ENCODE data around the gene LAPTM5.

LAPTM5 gene

DNA sequence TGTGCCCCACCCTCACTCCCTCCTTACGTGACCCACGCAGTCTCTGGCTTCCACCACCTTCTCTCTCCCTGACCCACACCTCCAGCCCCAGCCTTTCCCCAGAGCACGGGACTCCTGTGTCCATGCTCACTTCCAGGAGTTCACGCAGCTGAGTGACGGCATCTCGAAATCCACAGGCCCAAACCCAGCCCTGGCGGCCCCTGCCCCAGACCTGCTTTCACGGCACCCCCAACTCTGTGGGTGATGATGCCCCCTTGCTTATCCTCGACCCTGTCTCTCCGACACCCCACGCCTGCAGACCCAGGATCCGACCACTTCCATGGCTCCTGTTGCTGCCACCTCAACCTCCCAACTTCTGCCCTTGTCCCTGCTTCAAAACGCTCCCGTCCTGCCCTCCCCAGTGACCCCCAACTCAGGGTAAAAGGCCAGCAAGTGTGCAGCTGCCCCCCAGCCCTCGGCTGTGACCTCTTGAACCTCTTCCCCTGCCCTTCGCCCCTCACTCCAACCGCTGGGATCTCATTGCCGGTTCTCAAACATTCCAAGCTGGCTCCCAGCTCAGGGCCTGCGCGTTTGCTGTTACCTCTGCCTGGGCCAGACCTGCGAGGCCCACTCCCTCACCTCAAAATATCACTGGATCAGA is 30.4 kb upstream of the LAPTM5 start:
- in situ Hi-C loops (cut with MboI; ENCODE audit: low sequenced_read_pairs) = no loop called here

DNA sequence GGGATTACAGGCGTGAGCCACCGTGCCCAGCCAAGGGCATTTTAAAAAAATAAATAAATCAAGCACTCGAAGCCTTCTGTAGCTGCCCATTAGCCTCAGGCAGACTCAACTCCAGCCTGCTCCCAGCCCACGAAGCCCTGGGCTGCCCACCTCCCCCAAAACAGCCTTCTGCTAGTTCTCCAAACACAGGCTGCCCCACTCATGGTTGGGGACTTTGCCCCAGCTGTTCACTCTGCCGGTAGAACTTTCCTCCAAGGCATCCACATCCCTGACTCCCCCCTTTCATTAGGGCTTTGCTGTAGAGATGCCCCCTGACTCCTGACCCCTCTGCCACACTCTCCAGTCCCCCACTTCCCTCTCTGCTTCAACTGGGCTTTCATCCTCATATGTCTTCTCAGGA is 29.7 kb upstream of the LAPTM5 start:
- in situ Hi-C loops (cut with MboI; ENCODE audit: low sequenced_read_pairs) = no loop called here

DNA sequence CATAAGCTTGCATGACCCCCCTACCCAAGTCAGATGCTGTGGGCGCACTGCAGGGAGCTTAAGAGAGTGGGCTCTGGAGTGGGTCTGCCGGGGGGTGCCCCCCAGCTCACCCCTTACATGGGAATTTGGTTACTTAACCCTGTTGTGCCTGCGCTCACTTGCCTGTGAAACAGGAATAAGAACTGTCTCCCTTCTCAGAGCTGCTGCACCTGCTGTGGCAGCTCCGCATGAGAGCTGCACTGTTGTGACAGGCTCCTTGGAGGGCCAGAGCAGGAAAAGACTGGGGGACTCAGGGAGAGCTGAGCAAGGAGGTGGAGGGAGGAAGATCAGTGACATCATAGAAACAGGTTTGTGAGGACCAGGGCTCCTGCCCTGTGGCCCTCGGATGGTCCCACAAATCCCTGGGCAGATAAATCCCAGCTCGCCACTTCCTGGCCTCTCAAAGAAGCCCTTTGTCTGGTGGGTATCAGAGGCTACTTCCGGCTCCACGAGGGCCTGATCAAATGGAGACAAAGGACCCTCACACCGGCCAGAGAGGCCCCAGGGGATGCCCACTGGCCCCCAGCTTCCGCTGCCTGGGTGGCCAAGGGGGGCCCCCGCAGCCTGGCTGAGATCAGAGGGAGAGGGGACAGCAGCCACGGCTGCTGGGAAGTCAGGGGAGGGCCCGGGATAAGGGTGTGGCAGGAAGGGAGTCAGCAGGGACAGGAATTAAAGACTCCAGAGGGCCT is 28.9 kb upstream of the LAPTM5 start:
- in situ Hi-C loops (cut with MboI; ENCODE audit: low sequenced_read_pairs) = no loop called here

DNA sequence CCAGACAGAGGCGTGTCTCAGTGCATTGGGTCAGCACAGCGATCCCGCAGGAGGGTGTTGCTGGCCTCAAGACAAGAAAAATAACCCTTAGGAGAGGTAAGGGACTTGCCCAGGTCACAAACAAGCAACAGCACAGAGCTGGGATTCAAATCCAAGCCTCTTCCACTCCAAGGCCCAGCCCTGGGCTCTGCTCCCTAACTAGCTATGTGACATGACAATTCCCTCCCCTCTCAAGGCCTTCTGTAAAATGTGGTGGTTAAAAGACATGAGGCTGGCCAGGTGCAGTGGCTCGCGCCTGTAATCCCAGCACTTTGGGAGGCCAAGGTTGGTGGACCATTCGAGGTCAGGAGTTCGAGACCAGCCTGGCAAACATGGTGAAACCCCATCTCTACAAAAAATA is 28.1 kb upstream of the LAPTM5 start:
- in situ Hi-C loops (cut with MboI; ENCODE audit: low sequenced_read_pairs) = no loop called here

DNA sequence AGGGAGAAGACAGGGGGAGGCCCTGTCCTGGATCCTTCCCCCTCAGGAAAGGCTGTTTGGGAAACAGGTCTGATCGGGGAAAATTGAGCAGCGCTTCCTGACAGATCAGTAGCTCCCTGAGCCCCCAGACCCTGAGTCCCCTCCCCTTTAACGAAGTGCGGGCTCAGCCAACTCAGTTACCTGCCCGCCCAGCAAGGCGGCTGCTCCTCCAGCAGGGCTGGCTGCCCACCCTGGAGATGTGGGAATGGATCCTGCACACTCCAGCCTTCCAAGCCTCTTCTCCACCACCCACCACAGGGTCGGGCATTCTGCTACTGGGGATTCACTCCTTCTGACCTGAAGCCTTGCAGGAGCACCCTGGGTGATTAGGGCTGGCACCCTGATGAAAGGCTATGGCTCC is 27.6 kb upstream of the LAPTM5 start:
- in situ Hi-C loops (cut with MboI; ENCODE audit: low sequenced_read_pairs) = no loop called here

DNA sequence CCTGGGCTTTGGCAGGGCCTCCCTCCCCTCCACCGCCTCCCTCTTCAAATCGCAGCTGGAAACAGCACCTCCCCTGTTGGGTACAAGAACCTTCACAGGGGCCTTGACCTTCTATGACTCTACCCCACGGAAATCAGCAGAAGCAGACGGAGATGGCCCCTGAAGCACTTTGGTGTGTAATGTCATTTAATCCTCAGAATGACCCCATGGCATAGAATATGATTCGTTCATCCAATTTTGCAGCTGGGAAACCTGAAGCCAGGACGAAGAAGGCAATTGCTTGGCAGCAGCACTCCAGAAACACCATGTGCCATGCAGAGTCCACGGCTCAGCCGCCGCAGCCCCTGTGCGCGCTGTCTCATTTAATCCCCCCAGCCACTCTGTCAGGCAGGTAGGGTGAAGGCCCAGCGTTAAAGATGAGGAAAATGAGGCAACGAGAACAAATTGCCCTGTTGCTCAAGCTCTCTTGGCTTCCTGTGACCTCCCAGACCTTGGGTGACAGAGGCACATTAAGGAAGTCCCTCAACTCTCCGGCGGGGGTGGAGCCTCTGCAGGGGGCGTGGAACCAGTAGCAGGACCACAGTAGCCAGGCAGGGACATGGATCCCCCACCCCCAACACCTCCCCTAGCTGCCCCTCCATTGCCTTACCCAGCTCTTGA is 25.8 kb upstream of the LAPTM5 start:
- in situ Hi-C loops (cut with MboI; ENCODE audit: low sequenced_read_pairs) = no loop called here

DNA sequence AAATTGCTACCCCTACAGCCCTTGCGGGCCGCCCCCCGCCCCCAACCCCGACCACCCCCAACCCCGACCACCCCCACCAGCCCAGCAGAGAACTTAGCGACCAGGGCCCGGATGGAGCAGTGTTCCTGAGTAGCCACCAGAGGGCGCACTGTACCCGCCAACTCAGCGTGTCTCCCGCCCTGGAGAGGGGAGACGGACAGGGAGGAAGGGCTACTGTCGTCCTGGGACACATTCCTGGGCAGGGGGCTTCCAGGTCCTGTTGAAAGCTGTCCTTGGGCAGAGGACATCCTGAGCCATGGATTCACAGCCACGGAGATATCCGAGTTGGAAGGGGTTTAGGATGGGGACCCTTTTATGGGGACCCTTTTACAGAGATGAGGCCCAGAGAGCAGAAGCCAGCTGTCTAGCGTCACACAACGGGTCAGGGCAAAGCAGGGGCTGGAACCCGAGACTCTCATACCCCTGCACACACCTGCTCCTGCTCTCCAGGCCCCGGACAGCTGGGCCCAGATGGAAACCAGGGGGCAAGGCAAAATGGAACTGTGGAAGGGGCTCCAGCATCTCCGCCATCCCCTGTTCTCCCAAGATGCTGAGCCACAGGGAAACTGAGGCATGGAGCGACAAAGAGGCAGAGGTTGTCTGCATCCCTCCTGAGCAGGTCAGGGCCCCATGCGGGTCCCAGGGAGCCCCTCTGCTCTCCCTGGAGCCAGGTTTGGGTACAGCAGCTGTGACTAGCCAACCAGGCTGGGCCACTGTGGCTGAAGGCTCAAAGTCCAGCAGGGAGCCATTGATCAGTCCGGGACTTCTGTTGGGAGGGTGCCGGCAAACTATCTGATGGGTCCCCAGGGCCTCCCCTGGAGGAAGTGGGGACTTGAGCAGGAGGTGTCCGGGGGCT is 25.0 kb upstream of the LAPTM5 start:
- in situ Hi-C loops (cut with MboI; ENCODE audit: low sequenced_read_pairs) = no loop called here

DNA sequence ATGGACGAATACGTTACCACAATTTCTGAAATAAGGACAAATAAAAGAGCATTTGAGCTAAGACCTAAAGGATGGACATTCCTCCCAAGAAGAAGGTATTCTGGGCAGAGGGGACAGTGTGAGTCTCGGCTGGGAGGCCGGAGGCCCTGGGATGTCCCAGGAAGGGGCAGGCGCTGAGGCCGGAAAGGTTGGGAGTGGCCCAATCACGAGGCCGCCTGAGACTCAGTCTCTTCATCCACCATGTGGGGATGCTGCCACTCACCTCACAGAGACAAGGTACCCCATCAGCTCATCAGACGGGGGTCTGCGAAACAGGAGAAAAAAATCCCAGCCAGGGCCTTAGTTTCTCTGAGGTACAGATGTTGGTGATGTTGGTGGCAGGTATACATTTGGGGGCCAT is 24.3 kb upstream of the LAPTM5 start:
- in situ Hi-C loops (cut with MboI; ENCODE audit: low sequenced_read_pairs) = no loop called here

DNA sequence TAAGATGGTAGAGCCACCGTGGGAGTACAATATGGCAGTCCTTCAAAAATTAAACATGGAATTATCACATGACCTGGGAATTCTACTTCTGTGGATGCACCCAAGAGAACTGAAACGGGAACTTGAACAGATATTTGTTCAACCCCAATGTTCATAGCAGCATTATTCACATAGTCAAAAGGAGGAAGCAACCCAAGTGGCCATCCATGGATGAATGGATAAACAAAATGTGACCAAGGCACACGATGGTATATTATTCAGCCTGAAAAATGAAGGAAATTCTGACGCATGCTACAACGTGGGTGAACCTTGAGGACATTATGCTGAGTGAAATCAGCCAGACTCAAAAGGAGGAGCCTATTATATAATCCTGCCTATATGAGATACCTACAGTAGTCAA is 22.8 kb upstream of the LAPTM5 start:
- in situ Hi-C loops (cut with MboI; ENCODE audit: low sequenced_read_pairs) = no loop called here

DNA sequence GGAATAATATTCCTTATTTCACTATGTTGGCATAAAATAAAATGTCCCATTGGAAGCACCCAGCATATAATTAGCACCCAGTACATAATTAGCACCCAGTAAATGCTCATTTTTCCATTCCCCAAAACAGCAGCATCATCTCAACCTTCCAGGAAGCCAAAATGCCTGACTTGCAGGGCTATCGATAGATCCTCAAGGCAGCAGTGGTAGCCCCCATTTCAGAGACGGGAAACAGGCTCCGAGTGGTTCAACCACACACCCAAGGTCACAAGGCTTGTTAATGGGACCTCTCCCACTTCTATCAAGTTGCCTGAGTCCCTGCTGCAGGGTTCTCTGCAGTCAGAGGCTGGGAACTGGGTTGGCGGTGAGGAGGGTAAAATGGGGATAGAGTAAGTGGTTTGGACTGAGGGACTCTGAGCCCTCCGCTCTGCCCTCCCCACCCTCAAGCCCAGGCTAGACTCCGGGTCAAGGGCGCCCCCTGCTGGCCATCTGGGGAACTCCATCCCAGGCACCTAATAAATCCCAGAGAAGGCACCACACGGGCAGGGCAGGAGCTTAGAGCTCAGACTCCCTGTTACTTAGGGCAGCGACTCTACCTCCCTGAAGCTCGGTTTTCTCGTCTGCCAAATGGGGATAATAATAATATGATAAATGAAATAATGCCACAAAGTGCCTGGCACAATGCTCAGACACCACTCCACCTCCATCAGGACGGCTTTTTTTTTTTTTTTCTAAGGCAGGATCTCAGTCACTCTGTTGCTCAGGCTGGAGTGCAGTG is 21.9 kb upstream of the LAPTM5 start:
- in situ Hi-C loops (cut with MboI; ENCODE audit: low sequenced_read_pairs) = no loop called here

DNA sequence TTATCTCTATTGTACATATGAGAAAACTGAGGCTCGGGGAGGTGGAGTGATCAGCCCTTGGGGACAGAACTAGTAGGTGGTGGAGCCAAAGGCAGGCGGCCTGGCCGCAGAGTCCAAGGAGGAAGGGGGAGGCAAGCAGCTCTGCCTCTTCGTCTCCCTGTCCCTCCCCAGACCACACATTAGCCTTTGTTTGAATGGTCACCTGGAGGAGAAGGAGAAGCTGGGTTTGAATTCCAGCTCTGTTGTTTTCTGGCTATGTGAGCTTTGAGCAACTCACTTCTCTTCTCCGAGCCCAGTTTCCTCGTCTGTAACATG is 21.4 kb upstream of the LAPTM5 start:
- in situ Hi-C loops (cut with MboI; ENCODE audit: low sequenced_read_pairs) = no loop called here

DNA sequence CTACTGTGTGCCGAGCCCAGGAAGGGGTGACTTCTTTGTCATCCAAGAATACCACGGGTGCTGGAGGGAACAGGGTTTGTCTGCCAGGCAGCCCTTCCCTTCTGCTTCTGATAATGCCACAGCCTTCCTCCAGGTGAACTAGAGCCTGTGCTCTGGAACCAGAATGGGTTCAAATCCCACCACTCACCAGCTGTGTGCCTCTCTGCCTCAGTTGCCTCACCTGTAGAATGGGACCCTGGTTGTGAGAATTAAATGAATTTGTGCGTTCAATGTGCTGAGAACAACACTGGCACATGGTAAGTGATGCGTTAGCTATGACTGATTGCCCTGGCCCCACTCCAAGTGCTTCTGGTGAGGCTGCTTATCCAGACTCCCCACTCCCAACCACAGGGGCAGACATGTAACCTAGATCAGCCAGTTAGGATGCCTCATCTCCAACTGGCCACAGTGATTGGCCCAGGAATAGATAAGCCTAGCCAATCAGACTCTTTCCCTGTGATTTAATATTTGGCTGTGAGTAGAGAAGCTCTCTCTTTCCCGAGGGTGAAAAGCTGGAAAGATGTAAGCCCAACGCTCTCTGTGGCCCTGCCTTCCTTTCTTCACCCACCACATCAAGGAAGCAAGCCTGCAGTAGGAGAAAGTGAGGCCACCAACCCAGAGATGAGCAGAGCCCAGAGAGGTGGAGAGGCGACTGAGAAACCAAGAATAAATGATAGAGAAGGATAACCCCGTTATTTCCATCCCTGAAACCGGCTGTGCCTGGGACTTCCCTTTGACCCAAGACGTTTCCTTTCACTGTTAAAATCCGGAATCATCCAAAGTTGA is 20.8 kb upstream of the LAPTM5 start:
- in situ Hi-C loops (cut with MboI; ENCODE audit: low sequenced_read_pairs) = no loop called here

DNA sequence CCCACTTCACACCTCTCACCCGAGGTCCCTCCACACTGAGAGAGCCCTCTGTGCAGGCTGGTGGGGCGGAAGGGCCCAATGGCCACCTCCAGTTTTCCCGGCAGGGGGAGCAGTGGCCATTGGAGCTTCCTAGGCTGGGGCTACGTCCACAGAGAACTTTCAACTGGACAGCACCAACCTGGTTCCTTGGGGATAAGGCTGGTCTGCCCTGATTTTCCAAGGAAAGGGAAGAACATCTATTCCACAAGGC is 20.3 kb upstream of the LAPTM5 start:
- in situ Hi-C loops (cut with MboI; ENCODE audit: low sequenced_read_pairs) = no loop called here

DNA sequence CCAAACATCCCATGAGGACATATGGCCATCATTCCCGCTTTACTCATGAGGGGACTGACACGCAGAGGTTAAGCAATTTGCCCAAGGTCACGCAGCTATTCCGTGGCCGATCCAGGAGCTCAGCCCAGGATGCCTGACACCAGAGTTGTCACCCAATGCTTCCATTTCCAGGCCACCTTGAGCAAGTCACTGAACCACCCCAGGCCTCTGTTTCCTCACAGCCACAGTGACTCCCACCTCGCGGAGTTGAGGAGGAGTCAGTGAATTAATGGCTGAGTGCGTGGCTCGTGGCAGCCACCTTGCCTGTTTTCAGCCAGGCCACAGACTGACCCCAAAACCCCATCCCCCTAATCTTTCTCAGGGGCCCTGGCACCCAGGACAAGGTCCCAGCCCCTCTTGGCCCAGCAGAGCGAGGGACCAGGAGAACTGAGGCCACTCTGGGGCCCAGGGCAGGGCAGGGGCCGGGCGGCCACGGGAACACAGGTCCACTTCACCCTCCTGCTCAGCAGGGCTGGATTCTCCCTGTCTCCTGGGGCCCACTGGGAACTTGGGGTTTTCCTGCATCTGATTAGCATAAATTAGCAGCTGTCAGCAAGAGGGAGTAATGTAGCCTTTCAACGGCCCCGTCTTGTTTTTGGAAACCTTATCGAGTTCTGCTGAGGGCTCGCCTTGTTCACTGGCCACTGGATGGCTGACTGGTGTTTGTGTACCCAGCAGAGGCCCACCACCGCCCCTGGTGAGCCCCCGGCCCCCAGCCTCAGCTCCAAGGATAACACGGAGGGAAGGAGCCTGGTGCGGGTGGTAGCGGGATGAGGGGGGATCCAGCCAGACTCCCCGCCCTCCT is 19.7 kb upstream of the LAPTM5 start:
- in situ Hi-C loops (cut with MboI; ENCODE audit: low sequenced_read_pairs) = no loop called here

DNA sequence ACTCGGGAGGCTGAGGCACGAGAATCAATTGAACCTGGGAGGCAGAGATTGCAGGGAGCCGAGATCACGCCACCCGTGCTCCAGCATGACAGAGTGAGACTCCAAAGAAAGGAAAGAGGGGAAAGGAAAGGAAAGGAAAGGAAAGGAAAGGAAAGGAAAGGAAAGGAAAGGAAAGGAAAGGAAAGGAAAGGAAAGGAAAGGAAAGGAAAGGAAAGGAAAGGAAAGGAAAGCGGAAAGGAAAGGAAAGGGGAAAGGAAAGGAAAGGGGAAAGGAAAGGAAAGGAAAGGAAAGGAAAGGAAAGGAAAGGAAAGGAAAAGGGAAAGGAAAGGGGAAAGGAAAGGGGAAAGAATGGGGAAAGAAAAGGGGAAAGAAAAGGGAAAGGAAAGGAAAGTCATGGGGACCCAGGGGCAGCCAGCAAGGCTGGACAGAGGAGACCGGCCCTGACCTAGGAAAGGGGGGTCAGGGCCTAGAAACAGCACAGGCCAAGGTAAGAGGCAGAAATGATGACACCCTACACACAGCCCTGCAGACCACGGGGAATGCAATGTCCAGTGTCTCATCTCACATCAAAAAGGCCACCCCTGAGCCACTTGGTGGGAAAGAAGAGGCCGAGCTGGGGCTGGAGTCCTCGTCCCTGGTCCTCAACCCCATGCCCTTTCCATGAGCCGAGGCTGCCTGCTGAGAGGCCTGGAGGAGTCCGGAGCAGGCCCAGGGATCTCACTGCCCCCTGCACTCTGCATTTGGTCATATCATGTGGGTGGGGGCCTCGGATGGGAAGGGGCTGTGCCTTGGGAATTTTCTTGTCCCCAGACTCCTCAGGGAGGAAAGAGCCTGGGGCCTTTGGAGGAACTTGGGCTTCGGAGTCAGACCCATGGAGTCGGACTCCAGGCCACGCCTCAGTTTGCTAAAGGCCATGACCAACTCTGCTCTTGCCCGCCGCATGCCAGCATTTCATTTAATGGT is 18.8 kb upstream of the LAPTM5 start:
- in situ Hi-C loops (cut with MboI; ENCODE audit: low sequenced_read_pairs) = no loop called here

DNA sequence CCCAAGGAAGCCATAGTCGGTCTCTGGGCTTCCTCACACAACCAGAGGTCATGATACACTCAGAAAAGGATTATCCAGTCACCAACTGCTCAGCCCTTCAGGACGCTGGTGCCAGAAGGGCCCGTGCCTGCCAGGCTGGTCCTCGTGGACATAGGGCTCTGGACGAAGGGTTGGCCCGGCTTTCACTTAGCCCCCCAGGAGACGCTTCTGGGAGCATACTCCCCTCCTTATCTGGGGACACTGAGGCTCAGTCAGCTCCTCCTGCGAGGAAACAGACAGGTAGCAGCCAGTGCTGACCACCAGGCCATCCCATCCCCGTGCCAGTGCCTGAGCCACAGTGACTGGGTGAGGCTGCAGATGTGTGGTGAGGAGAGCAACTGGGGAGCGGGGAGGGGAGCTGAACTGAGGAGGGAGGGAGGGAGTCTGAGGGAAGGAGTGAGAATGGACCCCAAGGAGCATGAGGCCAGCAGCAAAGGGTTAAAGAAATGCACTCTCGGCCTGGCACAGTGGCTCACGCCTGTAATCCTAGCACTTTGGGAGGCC is 17.9 kb upstream of the LAPTM5 start:
- in situ Hi-C loops (cut with MboI; ENCODE audit: low sequenced_read_pairs) = no loop called here

DNA sequence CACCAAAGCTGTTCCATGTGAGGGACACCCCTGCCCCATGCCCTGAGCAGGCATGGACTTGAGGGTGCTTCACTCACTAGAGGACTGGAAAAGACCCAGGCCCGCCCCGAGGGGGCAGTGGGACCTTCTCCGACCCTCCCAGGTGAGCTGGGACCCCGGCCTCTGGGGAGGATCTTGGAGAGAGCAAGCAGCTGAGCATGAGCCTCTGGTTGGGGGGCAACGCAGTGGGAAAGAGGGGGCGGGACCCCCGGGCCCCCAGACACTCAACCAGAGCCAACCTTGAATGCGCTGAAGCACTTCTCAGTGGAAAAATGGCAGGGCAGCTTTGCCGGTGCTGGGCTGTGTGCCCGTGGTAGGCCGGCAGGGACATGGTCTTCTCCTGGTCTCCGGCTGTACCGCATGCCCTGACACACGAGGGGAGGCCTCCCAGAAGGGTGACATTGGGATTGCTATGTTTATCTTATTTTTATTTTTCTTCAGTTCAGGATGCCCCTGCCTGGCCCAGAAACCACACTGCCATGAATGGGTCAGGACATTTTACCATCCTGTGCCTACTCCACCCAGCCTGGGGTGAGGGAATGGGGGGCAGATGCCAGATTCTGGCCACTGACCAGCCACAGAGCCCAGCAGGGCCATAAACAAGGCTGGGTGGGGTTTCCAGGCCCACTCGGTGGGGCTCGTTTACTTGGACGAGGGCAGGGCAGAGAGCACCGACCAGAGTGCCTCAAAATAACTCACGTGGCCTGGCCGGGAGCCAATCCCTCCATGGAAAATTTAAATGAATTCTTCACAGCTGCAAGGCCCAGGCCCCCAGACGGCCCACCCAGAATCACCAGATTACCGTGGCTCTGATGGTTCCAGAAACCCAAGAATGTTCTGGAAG is 17.2 kb upstream of the LAPTM5 start:
- in situ Hi-C loops (cut with MboI; ENCODE audit: low sequenced_read_pairs) = no loop called here

All from HL-60/S4 treated with retinoic acid at 250 ng/mL for 4 days and 3 days (cell line).